ENCODE data around the gene ABTB2. TPM values are rescaled to one million over a fixed set of nuclear protein-coding genes. Genes with fewer than 3 reads are reported as not detected.
A peak's percentile ranks its signal among the peaks of the same experiment; 100 is the strongest.

The ABTB2 gene
- total RNA-seq, 1 experiment from 2014 or later = 46.3 TPM

DNA sequence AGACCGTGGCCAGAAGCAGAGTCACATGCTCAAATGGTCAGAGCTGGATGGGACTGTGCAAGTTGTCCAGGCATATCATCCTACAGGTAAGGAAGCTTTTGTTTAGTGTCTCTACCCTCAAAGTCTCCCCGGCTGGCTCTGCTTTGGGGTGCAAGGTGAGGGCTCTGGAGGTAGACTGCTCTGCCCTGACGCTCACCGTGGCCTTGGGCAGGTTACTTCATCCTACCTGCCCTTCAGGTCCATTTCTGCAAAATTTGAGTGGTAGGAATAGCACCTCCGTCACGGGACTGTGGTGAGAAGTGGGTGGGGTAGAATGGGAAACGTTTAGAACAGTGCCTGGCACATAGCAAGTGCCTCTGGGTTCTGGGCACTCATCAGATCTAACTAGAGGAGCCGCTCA is 210.2 kb downstream of the ABTB2 start:
- no peak overlapping the region for H3K27ac ChIP-seq (ENCODE audit: low read depth, low read length, poor library complexity, severe bottlenecking)
- H3K36me3 ChIP-seq (ENCODE audit: insufficient read depth, low read length, poor library complexity, severe bottlenecking) = peaks cover 100% of the 10 kb centered on the region
- DNase-seq (ENCODE audit: low spot score) = no peak
- no peak for TF ChIP-seq EZH2 (IDR thresholded peaks at IDR 0.05; ENCODE audit: borderline replicate concordance, low read depth, low read length, poor library complexity, severe bottlenecking)
- TF ChIP-seq, protein P1, sequence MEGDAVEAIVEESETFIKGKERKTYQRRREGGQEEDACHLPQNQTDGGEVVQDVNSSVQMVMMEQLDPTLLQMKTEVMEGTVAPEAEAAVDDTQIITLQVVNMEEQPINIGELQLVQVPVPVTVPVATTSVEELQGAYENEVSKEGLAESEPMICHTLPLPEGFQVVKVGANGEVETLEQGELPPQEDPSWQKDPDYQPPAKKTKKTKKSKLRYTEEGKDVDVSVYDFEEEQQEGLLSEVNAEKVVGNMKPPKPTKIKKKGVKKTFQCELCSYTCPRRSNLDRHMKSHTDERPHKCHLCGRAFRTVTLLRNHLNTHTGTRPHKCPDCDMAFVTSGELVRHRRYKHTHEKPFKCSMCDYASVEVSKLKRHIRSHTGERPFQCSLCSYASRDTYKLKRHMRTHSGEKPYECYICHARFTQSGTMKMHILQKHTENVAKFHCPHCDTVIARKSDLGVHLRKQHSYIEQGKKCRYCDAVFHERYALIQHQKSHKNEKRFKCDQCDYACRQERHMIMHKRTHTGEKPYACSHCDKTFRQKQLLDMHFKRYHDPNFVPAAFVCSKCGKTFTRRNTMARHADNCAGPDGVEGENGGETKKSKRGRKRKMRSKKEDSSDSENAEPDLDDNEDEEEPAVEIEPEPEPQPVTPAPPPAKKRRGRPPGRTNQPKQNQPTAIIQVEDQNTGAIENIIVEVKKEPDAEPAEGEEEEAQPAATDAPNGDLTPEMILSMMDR (conservative IDR thresholded peaks at IDR 0.05; ENCODE audit: low read depth, low read length) = no peak
- ChIA-PET POLR2A (ENCODE audit: low non-redundant PET) (interaction anchor here (0.6 kb wide), 1 partner anchor 111 kb away, joined by 3 read pairs; no protein-coding TSS in a partner anchor), CTCF (no interaction called here)
- no TSS peak for BruUV-seq (replicated peaks)
- H3K4me3 ChIP-seq (ENCODE audit: low read depth, low read length, poor library complexity, severe bottlenecking) = no peak overlapping the region
- H3K4me1 ChIP-seq (ENCODE audit: insufficient read depth, low read length, poor library complexity, severe bottlenecking) = peaks cover 16% of the 10 kb centered on the region
- no peaks in the 10 kb centered on the region for H3K9me3 ChIP-seq (ENCODE audit: low read depth, low read length, poor library complexity, severe bottlenecking)
- no peaks in the 10 kb centered on the region for H3K27me3 ChIP-seq (replicated peaks; ENCODE audit: insufficient read depth, low read depth, low read length, poor library complexity)
- intact Hi-C loops (cut with micrococcal nuclease; ENCODE audit: unreplicated experiment) = loop anchor here (10.0 kb wide), 1 partner anchor 313 kb away; no protein-coding TSS in a partner anchor

GRCh38 chr11:34146866-34147265 is 210.9 kb downstream of the ABTB2 start:
- DNase-seq (ENCODE audit: low spot score) = no peak
- intact Hi-C loops (cut with micrococcal nuclease; ENCODE audit: unreplicated experiment) = loop anchor here (10.0 kb wide), 1 partner anchor 312 kb away; no protein-coding TSS in a partner anchor
- BruUV-seq (replicated peaks) = no TSS peak
- Histone ChIP-seq H3K4me1 (ENCODE audit: insufficient read depth, low read length, poor library complexity, severe bottlenecking) (peaks cover 16% of the 10 kb centered on the region), H3K27me3 (replicated peaks; ENCODE audit: insufficient read depth, low read depth, low read length, poor library complexity) (no peaks in the 10 kb centered on the region), H3K9me3 (ENCODE audit: low read depth, low read length, poor library complexity, severe bottlenecking) (no peaks in the 10 kb centered on the region), H3K36me3 (ENCODE audit: insufficient read depth, low read length, poor library complexity, severe bottlenecking) (peaks cover 100% of the 10 kb centered on the region), H3K27ac (ENCODE audit: low read depth, low read length, poor library complexity, severe bottlenecking) (no peak overlapping the region), H3K4me3 (ENCODE audit: low read depth, low read length, poor library complexity, severe bottlenecking) (no peak overlapping the region)
- TF ChIP-seq, protein P1 (conservative IDR thresholded peaks at IDR 0.05; ENCODE audit: low read depth, low read length) = no peak
- TF ChIP-seq EZH2 (IDR thresholded peaks at IDR 0.05; ENCODE audit: borderline replicate concordance, low read depth, low read length, poor library complexity, severe bottlenecking) = no peak
- POLR2A ChIA-PET (ENCODE audit: low non-redundant PET) = no interaction called here
- CTCF ChIA-PET = no interaction called here

DNA sequence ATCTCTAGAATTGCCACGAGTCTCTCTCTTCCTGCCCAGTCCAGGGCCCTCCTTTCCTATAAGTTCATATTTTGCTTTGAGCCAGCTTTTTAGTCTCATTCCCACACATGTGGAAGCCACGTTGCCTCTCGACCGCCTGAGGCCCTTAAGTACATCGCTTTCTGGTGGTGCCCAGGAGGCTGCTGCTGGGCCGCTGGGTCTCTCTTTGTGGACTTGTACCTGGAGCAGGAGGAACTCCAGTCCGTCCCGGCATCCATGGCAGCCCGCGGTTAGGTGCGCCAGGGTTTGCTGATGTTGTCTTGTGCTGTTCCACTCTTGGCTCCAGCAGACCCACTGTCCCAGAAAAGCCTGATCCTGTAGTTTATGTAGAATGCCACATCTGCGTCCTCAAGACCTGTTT is 211.4 kb downstream of the ABTB2 start:
- CTCF ChIA-PET = no interaction called here
- Histone ChIP-seq H3K27me3 (replicated peaks; ENCODE audit: insufficient read depth, low read depth, low read length, poor library complexity) (no peaks in the 10 kb centered on the region), H3K4me3 (ENCODE audit: low read depth, low read length, poor library complexity, severe bottlenecking) (no peak overlapping the region), H3K27ac (ENCODE audit: low read depth, low read length, poor library complexity, severe bottlenecking) (no peak overlapping the region), H3K9me3 (ENCODE audit: low read depth, low read length, poor library complexity, severe bottlenecking) (no peaks in the 10 kb centered on the region), H3K36me3 (ENCODE audit: insufficient read depth, low read length, poor library complexity, severe bottlenecking) (peaks cover 100% of the 10 kb centered on the region), H3K4me1 (ENCODE audit: insufficient read depth, low read length, poor library complexity, severe bottlenecking) (peaks cover 16% of the 10 kb centered on the region)
- TSS peak; percentile 61 for BruUV-seq (replicated peaks)
- DNase-seq (ENCODE audit: low spot score) = no peak
- POLR2A ChIA-PET (ENCODE audit: low non-redundant PET) = no interaction called here
- intact Hi-C loops (cut with micrococcal nuclease; ENCODE audit: unreplicated experiment) = loop anchor here (10.0 kb wide), 1 partner anchor 312 kb away; no protein-coding TSS in a partner anchor
- TF ChIP-seq EZH2 (IDR thresholded peaks at IDR 0.05; ENCODE audit: borderline replicate concordance, low read depth, low read length, poor library complexity, severe bottlenecking) = no peak
- TF ChIP-seq, protein P1 (conservative IDR thresholded peaks at IDR 0.05; ENCODE audit: low read depth, low read length) = no peak

All from A673 (cell line).